ENCODE data around the gene SIMC1. TPM values are rescaled to one million over a fixed set of nuclear protein-coding genes. Genes with fewer than 3 reads are reported as not detected.
"Not testable (repeated sequence)": the region's sequence is repeated elsewhere in the genome, so short reads cannot be mapped to it uniquely, and the experiment has no call there.

The SIMC1 gene
- total and polyA plus RNA-seq, 7 donors = 6.8 to 26.0 (median 8.2) TPM

DNA sequence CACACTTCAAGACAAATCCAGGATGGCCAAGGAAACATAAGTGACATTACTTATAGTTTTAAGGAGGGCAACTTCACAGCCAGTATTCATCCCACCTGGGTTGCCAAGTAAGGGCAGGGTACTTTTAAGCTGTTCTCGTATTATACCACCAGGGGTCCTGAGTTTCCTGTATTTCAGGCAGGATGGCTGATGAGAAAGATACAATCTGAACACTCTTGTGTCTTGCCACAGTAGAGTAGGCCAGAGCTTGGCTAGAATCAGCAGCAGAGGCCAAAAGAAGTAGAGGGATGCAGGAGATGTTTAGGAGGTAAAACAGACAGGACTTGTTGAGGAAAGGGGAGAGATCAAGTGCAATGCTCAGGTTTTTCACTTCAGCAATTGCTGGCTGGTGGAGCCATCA lies 3.1 kb upstream of the SIMC1 start:
- DNase-seq; intact Hi-C loops (cut with DNase I); H3K27ac ChIP-seq; H3K36me3 ChIP-seq; H3K4me1 ChIP-seq; H3K9me3 ChIP-seq; H3K27me3 ChIP-seq; H3K4me3 ChIP-seq: not testable (repeated sequence)
- WGBS, 2 donors = 3 to 4% methylated on average over 1 of the region's 1 CpG
- TF ChIP-seq, protein P1, sequence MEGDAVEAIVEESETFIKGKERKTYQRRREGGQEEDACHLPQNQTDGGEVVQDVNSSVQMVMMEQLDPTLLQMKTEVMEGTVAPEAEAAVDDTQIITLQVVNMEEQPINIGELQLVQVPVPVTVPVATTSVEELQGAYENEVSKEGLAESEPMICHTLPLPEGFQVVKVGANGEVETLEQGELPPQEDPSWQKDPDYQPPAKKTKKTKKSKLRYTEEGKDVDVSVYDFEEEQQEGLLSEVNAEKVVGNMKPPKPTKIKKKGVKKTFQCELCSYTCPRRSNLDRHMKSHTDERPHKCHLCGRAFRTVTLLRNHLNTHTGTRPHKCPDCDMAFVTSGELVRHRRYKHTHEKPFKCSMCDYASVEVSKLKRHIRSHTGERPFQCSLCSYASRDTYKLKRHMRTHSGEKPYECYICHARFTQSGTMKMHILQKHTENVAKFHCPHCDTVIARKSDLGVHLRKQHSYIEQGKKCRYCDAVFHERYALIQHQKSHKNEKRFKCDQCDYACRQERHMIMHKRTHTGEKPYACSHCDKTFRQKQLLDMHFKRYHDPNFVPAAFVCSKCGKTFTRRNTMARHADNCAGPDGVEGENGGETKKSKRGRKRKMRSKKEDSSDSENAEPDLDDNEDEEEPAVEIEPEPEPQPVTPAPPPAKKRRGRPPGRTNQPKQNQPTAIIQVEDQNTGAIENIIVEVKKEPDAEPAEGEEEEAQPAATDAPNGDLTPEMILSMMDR (IDR thresholded peaks at IDR 0.05) = peak in 1 of 4 experiments; percentile 8

DNA sequence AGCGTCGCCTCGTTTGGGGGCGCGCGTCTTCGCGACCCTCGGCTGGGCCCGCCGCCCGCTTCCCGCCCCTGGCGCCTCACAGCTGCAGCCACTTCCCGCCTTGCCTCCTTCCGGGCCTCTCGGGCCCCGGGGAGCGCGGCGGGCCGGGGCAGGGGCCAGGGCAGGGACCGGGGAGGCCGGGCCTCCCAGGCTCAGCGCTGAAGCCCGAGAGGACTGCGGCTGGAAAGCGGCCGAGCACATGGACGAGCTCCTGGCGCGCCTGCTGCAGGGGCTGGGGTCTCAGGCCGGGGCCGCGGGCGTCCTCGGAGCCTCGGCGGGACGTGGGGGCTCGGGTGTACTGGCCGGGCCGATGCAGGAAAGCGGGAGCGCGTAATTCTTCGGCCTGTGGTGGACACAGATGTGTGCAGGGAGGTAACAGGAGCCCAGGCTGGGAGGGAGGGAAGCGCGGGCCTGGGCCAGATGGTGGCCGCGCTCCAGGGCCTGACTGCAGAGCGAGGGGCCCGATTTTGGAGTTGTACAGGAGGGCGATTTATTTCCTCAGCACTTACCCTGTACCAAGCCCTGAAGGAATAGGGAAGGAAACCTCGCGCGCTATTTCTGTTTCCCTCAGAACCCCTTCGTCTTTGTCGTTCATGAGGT lies 540 bp downstream of the SIMC1 start:
- DNase-seq; H3K27me3 ChIP-seq; intact Hi-C loops (cut with DNase I); H3K4me1 ChIP-seq; H3K36me3 ChIP-seq; H3K9me3 ChIP-seq: not testable (repeated sequence)
- 0% methylated on average over 8 of the region's 59 CpGs for WGBS, 2 donors
- peak overlapping the region; percentile 27 to 58 (median 56) for H3K4me3 ChIP-seq
- H3K27ac ChIP-seq = peak overlapping the region in 3 of 4 donors; percentile 50 to 64 (median 57)

DNA sequence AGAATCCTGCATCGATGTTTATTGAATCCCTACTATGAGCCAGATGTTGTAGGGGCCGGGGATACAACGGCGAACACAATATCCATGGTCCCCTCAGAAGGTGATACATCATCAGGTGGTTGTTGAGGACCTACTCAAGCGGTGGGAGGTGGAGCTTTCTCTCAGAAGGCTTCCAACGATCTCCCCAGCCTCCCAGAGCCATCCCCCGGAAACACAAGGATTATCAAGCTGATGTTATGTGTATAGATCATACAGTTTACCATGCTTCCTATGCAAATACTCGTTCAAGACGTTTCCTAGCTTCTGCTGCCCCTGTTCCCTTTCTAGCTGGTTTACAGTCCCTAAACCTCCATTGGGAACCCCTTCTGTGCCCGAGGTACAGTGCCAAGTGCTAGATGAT lies 1.1 kb downstream of the SIMC1 start:
- H3K36me3 ChIP-seq; H3K4me1 ChIP-seq; intact Hi-C loops (cut with DNase I); H3K9me3 ChIP-seq; DNase-seq; H3K4me3 ChIP-seq; H3K27ac ChIP-seq; H3K27me3 ChIP-seq: not testable (repeated sequence)
- no CpG with 5 or more reads among the region's 10 CpGs for WGBS, 2 donors

DNA sequence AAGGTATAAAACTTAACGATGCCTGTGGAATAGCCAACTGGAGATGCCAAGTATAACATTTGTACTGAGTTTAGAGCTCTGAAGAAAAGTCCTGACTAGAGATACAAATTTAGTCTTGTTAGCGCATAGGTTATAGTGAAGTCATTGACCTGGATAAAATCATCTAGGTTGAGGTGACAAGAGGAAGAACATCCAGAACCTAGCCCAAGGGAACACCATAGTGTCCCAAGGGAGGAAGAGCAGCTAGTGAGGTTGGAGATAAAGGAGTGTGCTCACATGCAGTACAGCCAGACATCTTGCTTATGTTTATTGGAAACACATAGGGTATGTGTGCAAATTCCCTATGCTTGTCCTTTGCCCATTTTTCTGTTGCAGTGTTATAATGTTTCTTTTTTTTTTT lies 6.1 kb downstream of the SIMC1 start:
- H3K4me3 ChIP-seq; H3K27ac ChIP-seq; H3K27me3 ChIP-seq; H3K36me3 ChIP-seq; H3K9me3 ChIP-seq; H3K4me1 ChIP-seq; DNase-seq; intact Hi-C loops (cut with DNase I): not testable (repeated sequence)
- no CpG with 5 or more reads among the region's 2 CpGs for WGBS, 2 donors

DNA sequence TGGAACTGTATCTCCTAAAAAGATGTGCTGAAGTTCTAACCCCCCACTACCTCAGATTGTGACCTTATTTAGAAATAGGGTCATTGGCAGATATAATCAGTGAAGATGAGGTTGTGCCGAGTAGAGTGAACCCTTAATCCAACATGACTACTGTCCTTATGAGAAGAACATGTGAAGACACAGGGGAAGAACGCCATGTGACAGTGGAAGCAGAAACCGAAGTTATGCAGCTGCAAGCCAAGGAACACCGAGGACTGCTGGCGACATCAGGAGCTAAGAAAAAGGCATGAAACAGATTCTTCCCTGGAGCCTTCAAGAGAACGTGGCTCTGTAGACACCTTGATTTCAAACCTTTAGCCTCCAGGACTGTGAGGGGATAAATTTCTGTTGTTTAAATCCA lies 6.8 kb downstream of the SIMC1 start:
- H3K4me1 ChIP-seq; H3K9me3 ChIP-seq; intact Hi-C loops (cut with DNase I); DNase-seq; H3K4me3 ChIP-seq; H3K27ac ChIP-seq; H3K27me3 ChIP-seq; H3K36me3 ChIP-seq: not testable (repeated sequence)
- WGBS, 2 donors = 79 to 82% methylated on average over 3 of the region's 6 CpGs

DNA sequence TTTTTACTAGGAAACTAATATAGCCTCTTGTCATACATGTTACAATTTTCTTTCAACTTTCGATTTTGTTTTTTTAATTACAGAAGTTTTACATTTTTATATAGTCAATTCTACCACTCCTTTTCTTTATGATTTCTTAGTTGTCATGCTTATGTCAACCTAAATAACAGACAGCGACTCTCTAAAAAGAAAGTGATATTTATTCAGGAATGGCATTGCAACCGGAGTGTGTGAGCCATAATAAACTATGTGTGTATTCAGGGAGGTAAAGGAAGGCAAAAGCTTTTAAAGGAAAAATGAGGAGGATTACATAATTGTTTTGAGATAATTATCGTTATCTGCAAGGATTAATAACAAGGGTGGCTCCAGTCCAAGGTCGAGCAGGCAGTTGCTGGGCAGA lies 7.3 kb downstream of the SIMC1 start:
- intact Hi-C loops (cut with DNase I); H3K36me3 ChIP-seq; H3K27me3 ChIP-seq; H3K4me3 ChIP-seq; H3K27ac ChIP-seq; H3K9me3 ChIP-seq; DNase-seq; H3K4me1 ChIP-seq: not testable (repeated sequence)
- 23 to 68% methylated on average over 4 of the region's 5 CpGs for WGBS, 2 donors

DNA sequence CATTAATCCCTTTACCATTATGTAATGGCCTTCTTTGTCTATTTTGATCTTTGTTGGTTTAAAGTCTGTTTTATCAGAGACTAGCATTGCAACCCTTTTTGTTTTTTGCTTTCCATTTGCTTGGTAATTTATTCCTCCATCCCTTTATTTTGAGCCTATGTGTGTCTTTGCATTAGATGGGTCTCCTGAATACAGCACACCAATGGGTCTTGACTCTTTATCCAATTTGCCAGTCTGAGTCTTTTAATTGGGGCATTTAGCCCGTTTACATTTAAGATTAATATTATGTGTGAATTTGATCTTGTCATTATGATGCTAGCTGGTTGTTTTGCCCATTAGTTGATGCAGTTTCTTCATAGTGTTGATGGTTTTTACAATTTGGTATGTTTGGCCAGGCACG lies 12.5 kb downstream of the SIMC1 start:
- H3K27ac ChIP-seq; H3K9me3 ChIP-seq; H3K36me3 ChIP-seq; H3K4me1 ChIP-seq; intact Hi-C loops (cut with DNase I); H3K4me3 ChIP-seq; DNase-seq; H3K27me3 ChIP-seq: not testable (repeated sequence)
- WGBS, 2 donors = 96 to 99% methylated on average over 2 of the region's 2 CpGs

DNA sequence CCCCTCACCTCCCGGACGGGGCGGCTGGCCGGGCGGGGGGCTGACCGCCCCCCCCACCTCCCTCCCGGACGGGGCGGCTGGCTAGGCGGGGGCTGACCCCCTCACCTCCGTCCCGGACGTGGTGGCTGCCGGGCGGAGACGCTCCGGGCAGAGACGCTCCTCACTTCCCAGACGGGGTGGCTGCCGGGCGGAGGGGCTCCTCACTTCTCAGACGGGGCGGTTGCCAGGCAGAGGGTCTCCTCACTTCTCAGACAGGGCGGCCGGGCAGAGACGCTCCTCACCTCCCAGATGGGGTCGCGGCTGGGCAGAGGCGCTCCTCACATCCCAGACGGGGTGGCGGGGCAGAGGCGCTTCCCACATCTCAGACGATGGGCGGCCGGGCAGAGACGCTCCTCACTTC lies 13.9 kb downstream of the SIMC1 start:
- H3K27ac ChIP-seq; H3K4me1 ChIP-seq; H3K36me3 ChIP-seq; H3K27me3 ChIP-seq; intact Hi-C loops (cut with DNase I); H3K9me3 ChIP-seq; DNase-seq; H3K4me3 ChIP-seq: not testable (repeated sequence)
- WGBS, 2 donors = 97 to 99% methylated on average over 32 to 36 of the region's 36 CpGs

DNA sequence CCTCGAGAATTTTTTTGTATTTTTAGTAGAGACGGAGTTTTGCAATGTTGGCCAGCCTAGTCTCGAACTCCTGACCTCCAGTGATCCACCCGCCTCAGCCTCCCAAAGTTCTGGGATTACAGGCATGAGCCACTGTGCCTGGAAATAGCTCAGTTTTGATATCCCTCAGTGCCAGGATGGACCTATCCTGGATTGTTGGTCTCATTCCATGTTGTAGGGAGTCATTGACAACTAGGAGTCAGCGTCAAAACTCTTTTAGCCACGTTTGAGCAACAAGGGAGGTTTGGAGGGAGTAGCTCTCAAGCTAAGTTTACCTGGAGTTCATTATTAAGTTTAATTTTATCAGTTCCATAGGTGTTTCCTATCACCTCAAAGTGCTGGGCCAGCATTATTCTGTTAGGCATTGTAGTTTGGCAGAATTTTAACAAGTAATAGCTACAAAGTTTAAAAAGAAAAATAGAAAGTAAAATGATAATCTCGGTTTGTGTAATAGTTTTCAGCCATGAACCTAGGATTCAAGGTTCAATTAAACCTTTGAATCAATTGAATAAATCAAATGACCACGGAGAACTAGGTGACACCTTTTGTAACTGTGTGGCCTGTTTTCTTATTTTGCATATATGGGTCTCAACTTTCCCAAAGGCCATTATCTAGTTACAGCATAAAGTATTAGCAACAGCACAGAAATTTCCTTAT lies 15.3 kb downstream of the SIMC1 start:
- intact Hi-C loops (cut with DNase I); DNase-seq; H3K27ac ChIP-seq; H3K36me3 ChIP-seq; H3K9me3 ChIP-seq; H3K27me3 ChIP-seq; H3K4me3 ChIP-seq; H3K4me1 ChIP-seq: not testable (repeated sequence)
- 91 to 97% methylated on average over 8 of the region's 8 CpGs for WGBS, 2 donors

DNA sequence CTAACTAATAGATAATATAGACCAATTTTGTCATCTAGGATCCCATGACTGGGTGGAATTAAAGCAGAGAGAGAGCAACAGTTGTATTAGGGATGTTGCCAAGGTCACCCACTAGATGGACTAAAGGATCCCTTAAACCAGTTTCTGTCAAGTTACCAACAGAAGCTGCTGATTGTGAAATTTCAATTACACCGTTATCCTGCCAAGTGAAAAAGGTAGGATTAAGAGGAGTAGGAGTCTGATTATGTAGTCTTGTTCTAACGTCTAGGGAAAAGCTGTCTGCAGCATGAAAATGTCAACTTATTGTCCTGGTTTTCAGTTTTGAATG lies 15.8 kb downstream of the SIMC1 start:
- H3K27me3 ChIP-seq; H3K4me3 ChIP-seq; H3K27ac ChIP-seq; H3K36me3 ChIP-seq; H3K4me1 ChIP-seq; DNase-seq; intact Hi-C loops (cut with DNase I); H3K9me3 ChIP-seq: not testable (repeated sequence)
- 60 to 65% methylated on average over 2 of the region's 2 CpGs for WGBS, 2 donors

DNA sequence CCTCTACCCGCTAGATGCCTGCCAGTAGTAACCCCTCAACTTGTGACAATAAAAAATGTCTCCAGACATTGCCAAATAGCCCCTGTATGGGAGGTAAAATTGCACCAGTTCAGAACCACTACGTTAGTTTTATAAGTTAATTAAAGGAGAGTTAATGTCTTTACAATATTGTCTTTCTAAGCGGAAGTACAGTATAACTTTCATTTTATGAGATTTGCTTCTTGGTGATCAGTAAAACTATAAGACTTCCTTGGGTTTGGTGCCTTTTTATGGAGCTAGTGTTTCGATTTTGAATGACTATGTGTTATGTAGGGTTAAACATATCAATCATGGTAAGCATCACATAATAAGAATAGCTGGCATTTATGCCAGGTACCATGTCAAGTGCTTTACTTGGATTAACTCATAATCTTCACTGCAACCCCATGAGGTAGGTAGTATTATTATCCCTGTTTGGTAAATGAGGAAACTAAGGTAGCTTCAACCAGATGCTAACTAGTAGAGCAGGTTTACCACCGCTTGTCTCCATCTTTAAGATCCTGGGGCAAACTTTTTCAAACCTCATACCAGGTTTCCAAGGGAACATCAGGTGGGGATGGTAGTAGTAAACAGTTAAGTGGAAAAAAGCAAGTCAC lies 19.8 kb downstream of the SIMC1 start:
- H3K4me3 ChIP-seq; intact Hi-C loops (cut with DNase I); H3K36me3 ChIP-seq; H3K9me3 ChIP-seq; DNase-seq; H3K4me1 ChIP-seq; H3K27ac ChIP-seq; H3K27me3 ChIP-seq: not testable (repeated sequence)
- 34 to 74% methylated on average over 5 of the region's 5 CpGs for WGBS, 2 donors

DNA sequence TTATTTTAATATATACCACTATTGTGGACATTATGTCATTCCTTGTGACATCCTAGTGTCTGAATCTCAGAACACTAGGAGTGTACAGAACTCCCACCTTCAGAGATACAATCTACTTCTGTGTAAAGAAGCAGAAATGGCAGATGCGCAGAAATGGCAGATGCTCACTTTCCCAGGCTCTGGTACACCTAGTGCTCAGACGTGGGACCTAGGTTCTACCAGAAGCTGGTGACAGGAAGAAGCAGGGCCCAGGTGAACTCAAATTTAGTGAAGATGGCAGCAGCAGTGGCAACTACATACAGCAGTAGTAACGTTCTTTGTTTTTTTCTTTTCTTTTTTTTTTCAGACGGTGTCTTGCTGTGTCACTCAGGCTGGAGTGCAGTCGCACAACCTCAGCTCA lies 22.5 kb downstream of the SIMC1 start:
- intact Hi-C loops (cut with DNase I); H3K9me3 ChIP-seq; H3K4me1 ChIP-seq; H3K27ac ChIP-seq; H3K36me3 ChIP-seq; H3K27me3 ChIP-seq; H3K4me3 ChIP-seq; DNase-seq: not testable (repeated sequence)
- 96 to 97% methylated on average over 5 of the region's 5 CpGs for WGBS, 2 donors
